Measurements from ENCODE around the gene YWHAG.
"Not testable (repeated sequence)": the region's sequence is repeated elsewhere in the genome, so short reads cannot be mapped to it uniquely, and the experiment has no call there.

The YWHAG gene

GRCh38 chr7:76377186-76377918 is 18.6 kb upstream of the YWHAG start:
- DNase-seq, result no peak

GRCh38 chr7:76375251-76375650 is 16.5 kb upstream of the YWHAG start:
- DNase-seq, result no peak

GRCh38 chr7:76372984-76373833 is 14.4 kb upstream of the YWHAG start:
- DNase-seq, result no peak

- no peak for DNase-seq
Observed at GRCh38 chr7:76371396-76371795, 12.6 kb upstream of the YWHAG start.

DNA sequence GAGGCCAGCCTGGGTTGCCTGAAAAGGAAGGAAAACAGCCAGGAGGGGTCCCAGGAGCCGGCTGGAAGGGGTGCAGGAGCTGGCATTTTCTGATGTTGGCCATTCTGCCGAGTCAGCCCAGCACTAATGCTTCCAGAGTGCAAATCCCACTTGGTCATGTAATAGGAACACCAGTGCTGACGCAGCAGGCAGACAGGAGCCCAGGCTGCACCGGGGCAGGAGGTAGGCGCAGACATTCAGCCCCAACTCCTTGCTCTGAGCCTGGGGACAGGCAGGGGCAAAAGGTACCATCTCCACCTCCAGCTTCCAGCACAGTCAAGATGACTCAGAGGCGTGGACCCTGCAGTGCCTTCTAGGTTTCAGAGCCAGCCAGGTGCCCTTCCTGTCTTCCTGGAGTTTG is 10.2 kb upstream of the YWHAG start:
- no peak for DNase-seq

GRCh38 chr7:76368190-76368589 is 9.4 kb upstream of the YWHAG start:
- DNase-seq, result no peak

- DNase-seq, result no peak
Observed at GRCh38 chr7:76364198-76364584, 5.4 kb upstream of the YWHAG start.

DNA sequence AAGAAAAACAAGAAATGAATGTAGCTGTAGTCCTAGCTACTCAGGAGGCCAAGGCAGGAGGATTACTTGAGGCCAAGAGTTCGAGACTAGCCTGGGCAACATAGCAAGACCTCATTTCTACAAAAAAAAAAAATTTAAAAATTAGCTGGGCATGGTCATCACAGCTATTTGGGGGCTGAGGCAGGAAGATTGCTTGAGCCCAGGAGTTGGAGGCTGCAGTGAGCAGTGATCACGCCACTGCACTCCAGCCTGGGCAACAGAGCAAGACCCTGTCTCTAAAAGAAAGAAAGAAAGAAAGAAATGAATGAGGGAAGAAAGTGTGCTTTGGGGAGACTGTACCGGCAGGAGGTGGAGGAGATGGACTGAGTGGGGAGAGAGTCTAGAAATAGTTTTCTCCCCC is 5.0 kb upstream of the YWHAG start:
- not testable (repeated sequence) for DNase-seq

- no peak for DNase-seq
Observed at GRCh38 chr7:76359978-76360638, 1.3 kb upstream of the YWHAG start.

DNA sequence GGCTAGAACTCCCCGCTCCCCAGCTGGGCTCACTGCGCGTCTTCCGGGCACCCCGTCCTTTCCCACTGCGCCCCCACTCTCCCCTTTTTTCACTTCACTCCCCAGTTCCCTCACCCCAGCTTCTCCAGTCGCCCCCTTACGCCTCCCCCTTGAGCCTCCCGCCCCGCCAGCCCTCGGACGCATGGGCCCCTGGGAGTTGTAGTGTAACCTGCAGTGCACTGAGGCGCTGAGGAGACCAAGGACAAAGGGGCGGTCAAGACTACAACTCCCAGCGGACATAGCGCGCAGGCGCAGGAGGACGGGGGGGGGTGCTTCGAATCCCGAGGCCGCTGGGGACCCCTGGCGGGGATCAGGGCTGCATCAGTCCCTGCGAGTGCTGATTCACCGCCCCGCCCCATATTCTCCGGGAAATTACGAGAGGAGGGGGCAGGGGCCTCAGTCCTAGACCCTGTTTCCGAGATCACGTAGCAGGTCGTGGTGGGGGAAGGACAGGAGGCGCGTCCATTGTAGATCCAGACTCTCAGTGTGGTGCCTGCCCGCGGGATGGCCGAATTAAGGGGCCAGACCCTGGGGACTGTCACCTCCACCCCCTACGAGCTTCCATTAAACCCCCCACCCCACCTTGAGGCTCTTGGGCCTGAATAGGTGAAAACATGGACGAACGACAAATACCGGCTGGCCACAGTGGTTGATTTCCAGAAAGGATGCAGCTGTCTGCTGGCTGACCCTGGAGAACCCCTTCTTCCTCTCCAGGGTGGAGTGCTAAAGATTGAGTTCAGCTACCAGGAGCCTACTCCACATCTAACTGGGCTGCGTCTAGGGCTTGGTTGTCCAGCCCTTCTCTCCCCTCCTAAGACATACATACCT is 553 bp upstream of the YWHAG start:
- DNase-seq, result peak; percentile 89

- peak; percentile 59 for DNase-seq
Observed at GRCh38 chr7:76358011-76358480, 745 bp downstream of the YWHAG start.

GRCh38 chr7:76357475-76358010 is 1.2 kb downstream of the YWHAG start:
- DNase-seq, result no peak

GRCh38 chr7:76356823-76357222 is 2.0 kb downstream of the YWHAG start:
- no peak for DNase-seq

- no peak for DNase-seq
Observed at GRCh38 chr7:76356115-76356514, 2.7 kb downstream of the YWHAG start.

DNA sequence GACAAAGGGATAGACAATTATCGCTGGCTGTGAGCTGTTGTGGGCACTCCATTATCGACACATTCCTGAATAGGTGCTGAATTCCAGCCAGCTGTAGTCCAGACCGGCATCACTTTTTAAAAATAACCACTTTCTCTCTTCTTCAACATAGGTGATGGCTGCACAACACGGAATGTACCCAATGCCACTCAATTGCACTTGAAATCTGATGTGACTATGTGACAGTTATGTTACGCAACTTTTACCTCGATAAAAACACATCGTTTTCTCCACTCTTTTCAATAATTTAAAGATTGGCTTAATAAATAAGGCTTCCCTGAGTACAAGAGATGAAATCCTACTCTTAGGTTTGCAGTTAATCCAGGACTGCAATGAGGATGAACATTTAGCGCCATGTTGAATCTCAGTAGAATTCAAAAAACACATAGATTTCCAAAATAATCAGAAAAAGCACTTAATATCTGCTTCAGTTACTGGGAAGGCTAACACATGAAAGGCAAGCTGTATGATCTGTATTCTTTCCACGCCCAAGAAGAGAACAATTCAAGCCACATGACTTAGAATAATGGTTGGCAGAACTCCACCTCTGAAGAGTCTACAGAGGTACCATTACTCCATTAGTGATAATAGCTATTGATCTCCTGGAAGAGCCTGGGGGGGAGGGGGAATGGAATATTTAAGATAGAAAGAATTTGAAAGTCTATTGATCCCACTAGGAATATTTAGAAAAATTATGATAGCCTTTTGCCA is 3.6 kb downstream of the YWHAG start:
- DNase-seq, result no peak

GRCh38 chr7:76354516-76354915 is 4.3 kb downstream of the YWHAG start:
- no peak for DNase-seq

DNA sequence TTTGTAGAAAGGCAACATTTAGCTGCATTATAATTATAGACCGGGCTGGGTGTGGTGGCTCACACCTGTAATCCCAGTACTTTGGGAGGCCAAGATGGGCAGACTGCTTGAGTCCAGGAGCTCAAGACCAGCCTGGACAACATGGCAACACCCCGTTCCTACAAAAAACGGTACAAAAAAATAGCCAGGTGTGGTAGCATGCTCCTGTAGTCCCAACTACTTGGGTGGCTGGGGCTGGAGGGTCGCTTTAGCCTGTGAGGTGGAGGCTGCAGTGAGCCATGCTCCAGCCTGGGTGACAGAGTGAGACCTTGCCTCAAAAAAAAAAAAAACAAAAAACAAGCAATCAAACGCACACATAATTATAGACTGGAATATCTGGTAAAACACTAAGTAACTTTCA is 5.0 kb downstream of the YWHAG start:
- DNase-seq, result no peak

GRCh38 chr7:76352193-76352592 is 6.6 kb downstream of the YWHAG start:
- DNase-seq, result no peak

- DNase-seq, result no peak
Observed at GRCh38 chr7:76351372-76351771, 7.4 kb downstream of the YWHAG start.

- DNase-seq, result no peak
Observed at GRCh38 chr7:76349313-76349885, 9.4 kb downstream of the YWHAG start.

DNA sequence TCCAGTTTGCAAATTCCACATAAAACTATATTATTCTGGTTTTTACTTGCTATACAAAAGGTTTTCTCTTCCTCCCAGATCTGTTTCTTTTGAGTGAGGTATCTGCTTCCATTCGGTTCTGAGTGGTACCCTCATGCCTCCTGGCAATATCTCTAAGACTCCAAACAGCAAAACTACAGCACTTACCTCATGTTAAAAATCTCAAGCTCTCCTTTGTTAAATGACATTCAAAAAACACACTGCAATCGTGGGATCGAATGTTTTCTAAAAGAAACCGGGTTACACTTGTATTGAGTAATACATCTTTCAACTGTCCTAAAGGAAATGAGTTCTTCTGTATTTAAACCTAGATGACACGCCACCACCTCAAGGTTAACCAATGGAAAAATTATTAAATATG is 11.1 kb downstream of the YWHAG start:
- DNase-seq, result no peak

All from stimulated activated CD4-positive, alpha-beta T cell treated with anti-CD3 and anti-CD28 coated beads, Interleukin-12 subunit alpha, Interleukin-12 subunit beta, amount 100 ng/mL, for 4 hours (primary cell).